IPS DF 19.7 (cell line): ENCODE data around the gene PPARG.
"Not testable (repeated sequence)": the region's sequence is repeated elsewhere in the genome, so short reads cannot be mapped to it uniquely, and the experiment has no call there.

Experiments
- DNase-seq: peaks from one replicate; pipeline ENCODE4 v3.0.0-alpha.2; 2013; ENCODE audit warnings: low read depth, low spot score

Gene PPARG

GRCh38 chr3:12288182-12289129, at the start of gene PPARG:
TSS of gene PPARG (plus strand) at chr3:12289070. CDS start at chr3:12379712, 90,642 bp downstream.
- DNase-seq = peak; percentile 54

DNA sequence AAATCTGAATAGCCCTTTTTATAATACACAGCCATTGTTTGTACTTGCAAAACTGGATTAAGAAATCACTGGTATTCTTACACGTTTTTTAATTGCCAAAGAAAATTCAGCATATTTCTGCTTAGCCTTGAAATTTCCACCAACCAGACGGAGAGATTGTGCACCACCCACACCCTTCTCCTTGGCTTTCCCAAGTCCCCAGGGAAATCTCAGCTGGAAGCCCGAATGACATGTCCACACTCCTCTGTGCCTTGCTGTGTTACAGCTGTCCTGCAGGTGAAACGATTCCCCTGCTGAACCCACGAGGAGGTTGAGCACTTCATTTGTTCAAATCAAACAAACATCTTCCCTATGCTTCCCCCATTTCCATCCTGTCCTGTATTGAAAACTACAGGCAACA, 49.6 kb upstream of the PPARG start:
- no peak for DNase-seq

DNA sequence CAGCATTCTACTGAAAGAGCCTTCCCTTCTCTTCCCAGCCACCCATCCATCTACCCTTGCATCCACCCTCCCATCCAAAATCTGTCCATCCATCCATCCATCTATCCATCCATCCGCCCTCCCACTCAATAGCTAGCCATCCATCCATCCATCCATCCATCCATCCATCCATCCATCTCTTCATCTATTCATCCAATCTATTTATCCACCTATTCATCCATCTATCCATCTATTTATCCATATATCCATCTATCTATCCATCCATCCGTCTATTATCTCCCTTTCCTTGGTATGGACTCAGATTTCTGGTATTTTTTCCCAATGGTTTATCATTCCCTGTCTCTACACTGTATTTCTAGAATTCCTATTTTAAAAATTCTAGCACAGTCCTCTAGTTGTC, 46.1 kb upstream of the PPARG start:
- no peak for DNase-seq

DNA sequence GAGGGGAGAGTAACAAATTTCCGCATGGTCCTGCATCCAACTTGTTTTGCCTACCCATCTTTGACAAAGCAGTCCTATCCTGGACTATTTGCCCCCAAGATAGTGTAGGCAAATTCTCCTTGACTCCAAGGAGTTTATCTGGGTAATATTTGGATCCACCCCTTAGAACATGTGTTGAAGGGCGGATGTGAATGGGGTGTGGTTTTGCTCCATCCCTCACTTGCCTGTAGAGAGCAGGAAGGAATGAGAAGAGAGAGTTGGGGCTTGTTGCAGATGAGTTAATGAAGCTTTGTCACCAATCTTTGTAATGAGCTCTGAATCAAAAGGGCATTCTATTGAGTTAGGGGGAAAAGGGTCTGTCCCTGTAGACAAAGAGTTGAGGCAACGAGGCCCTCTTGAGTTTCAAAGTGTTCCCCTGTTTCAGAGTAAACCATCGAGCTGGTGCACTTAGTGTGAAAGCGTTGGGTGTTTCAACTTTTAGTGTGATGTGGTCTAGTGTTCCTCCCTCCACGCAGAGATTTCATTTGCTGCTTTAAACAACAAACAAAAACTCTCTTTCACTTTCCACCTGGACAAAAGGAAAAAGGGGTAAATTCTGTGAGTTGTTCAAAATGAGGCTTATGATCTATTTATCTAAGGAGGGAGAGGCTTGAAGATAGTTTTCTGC, 42.2 kb upstream of the PPARG start:
- no peak for DNase-seq

DNA sequence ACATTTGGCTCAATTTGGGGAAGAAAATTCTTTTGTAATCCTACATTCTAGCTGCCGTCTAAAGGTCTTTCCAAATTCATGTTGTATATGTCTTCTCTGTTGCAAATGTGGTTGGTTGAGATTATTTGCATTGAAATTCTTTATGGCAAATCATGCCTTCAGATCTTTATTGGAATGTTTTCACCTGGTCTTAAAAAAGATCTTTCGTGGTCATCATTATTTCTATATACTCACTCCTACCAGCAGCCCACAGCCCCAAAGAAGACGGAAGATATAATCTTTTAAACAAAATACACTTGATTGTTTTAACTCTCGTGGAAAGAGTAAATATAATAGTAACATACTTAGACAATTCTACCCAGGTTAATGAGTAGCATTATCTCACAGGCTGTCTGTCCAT, 41.5 kb upstream of the PPARG start:
- DNase-seq = no peak

- no peak for DNase-seq
These were observed 39.4 kb upstream of the PPARG start for GRCh38 chr3:12249519-12249918.

GRCh38 chr3:12252889-12253288, 36.0 kb upstream of the PPARG start:
- no peak for DNase-seq

DNA sequence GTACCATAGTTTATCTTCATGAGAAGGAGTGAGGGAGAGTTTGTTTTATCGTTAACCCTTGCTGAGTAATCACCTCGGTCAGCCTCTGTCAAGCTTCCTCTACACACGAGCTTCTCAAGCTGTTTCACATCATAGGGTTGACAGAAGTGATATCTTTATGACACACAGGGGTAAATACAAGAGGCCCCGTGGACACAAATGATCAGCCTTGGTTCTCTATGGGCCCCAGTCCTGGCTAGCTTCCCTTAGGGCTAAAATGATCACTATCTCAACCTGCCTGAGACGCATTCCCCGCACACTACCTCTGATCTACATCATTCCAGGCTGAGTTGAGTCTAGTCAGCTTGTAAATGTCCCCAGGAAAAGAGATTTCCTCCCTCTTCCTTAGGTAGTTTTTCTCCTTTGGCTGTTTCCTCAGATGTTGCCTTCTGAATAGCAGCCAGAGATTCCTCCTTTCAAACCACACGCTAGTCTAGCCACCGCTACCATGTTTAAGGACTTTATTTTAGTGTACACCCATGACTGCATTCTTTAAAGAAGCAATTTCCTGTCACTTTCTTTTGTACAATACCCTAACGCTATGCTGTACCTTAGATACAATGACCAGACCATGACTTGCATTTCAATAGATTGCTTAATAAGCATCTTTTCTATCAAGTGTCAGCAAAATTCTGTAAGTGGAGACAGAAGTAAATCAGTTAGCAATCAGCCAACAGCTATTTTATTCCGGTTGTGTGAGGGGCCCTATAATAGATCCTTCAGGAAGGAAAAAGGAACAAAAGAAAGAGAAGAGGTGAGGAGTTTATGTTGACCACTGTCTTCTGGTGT, 35.1 kb upstream of the PPARG start:
- DNase-seq = no peak

DNA sequence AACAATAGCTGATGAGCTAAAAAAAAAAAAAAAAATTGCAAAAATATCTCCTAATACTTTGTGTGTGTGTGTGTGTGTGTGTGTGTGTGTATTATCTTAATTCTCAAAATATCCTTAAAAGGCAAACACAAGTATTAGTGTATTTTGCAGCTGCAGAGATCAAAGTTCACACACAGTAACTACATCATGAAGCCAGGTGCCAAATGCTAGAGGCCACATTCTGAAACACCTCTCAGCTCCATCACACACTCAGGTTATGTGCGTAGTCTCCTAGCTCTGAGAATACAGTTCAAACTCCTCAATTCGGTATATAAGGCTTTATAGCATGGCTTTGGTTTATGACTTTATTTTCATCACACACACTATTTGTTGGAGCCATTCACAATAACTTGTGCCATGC, 33.5 kb upstream of the PPARG start:
- no peak for DNase-seq

DNA sequence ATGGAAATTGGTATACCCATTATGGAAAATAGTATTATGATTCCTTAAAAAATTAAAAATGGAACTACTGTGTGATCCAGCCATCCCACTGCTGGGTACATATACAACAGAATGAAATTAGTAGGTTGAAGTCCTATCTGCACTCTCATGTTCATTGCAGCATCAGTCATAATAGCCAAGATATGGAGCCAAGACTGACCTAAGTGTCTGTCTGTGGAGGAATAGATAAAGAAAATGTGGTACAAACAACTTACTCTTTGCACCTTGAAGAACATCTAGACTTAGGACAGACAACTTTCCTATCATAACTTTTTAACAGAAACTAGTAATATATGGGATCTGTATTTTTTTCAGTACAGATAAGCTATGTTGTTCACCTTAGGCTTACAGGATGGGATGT, 30.0 kb upstream of the PPARG start:
- DNase-seq = no peak

- not testable (repeated sequence) for DNase-seq
These were observed 26.7 kb upstream of the PPARG start for GRCh38 chr3:12262173-12262572.

- no peak for DNase-seq
These were observed 23.4 kb upstream of the PPARG start for GRCh38 chr3:12265508-12265907.

DNA sequence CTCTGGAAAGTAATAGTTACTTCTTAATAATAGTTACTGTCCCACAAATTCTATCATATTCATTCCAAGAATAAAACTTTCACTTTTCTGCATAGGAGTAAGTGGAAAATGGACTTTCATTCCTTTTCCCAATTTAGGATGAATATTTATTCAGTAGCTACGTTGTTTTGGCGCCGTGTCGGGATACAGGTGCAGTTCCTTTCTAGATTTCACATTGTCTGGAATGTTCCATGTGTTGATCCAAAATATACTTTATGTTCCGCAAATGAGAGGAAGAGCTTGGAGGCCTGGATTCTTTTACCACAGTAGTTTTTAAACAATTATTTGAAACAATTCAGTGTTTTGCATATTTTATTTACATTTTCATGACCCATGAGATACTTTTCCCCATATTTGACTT, 22.8 kb upstream of the PPARG start:
- no peak for DNase-seq

- no peak for DNase-seq
These were observed 21.4 kb upstream of the PPARG start for GRCh38 chr3:12267376-12268030.

DNA sequence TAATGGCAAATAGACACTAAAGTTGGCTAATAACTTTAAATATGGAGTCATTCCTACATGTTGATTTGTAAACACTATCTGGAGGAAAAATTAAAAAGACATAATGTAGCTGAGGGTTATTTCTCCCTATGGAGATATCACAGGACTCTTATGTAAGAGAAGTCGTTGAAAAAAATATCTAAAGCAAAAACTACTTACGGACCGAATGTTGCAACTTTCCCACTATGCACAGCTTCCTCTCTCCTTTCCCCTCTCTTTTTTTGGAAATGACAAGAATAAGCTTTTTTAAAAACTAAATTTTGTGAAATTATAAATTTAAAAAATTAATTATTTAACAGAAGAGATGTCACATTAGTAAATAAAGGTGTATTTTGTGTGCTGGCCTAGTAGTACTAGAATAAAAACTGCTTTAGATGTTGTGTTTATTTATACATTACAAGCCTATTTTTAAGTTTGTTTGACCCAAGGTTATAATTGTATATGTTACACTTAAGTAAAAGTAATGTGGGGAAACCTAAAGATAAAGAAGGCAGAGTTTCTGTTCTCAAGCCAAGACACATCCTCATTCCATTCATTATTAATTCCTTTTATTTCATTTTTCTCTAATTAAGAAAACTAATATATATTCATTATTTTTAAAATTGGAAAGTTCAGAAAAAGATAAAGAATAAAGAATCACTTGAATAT, 20.7 kb upstream of the PPARG start:
- no peak for DNase-seq

DNA sequence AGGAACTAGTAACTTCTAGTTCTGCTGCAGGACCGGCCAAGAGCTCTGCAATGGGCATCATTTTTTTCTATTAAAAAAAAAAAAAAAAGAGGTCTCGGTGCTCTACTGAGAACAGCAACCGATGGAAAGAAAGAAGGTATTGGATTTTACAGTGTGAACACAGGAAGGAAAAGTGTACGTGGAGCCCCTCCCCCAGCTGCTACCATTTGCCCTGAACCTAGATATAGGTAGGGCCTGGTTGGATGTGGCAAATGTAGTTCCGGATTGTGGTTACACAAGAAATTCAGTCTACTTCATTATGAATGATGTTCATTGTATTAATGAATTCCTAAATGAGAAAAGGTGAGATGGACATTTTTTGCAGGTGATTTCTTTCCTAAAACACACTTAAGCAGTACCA, 17.9 kb upstream of the PPARG start:
- no peak for DNase-seq

DNA sequence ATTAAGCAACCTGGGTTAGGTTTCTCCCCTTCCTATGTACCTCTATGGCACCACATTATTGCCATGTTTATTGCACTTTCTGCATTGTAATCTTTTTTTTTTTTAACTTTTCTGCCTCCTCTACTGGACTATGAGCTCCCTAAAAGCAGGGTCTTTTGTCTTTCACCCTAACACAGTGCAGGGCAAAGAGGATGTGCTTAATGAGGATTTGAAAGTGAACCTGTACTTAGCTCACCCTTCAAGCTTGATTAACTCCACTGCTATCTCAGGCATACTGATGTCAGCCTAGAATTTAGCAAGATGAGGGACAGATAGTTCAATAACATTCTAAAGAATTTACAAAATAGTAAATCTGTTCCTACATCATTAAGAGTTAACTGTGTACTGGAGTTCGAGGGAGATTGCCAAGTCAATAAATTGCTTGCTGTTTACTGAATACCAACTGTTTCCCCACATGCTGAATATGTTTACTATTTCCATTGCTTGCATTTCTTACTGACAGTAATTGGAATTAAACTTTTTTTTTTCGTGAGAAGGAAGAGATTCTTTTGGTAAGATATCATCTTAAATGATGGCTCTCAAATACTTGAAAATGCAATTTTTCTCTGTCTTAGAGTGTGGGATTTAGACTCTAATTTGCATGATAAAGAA, 15.7 kb upstream of the PPARG start:
- no peak for DNase-seq

GRCh38 chr3:12275974-12276650, 12.8 kb upstream of the PPARG start:
- DNase-seq = no peak

- not testable (repeated sequence) for DNase-seq
These were observed 12.0 kb upstream of the PPARG start for GRCh38 chr3:12276827-12277226.

DNA sequence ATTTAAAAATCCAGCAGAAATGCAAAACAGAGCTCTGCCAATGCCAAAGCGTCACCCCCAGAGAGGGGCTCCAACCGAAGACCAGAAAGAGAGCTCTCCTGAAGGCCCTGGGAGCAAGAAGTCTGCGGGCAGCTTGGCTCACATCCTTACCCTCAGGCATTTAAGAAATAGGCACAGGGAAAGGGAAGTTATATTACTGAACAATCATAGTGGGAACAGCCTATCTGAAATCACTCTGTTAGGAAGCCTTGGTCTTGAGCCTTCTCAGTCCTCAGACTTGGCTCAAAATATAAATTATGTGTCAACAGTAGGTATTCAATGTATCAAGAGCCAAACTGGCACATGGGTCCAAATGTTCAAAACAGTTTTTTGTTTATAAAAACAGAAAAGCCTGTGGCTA, 10.3 kb upstream of the PPARG start:
- no peak for DNase-seq
